NCI-H526 (cell line): ENCODE data around the gene RABGEF1.
A peak's percentile ranks its signal among the peaks of the same experiment; 100 is the strongest.
"Not testable (repeated sequence)": the region's sequence is repeated elsewhere in the genome, so short reads cannot be mapped to it uniquely, and the experiment has no call there.

ENCODE experiments used
- DNase-seq, 2 experiments: peaks; one replicate each; lab custom pipeline; 2025; lab: John Stamatoyannopoulos, UW

The RABGEF1 gene

GRCh38 chr7:66765322-66766025, 24.9 kb downstream of the RABGEF1 start:
- DNase-seq: not testable (repeated sequence)

- no peak for DNase-seq
Measured at GRCh38 chr7:66766041-66766440, 25.5 kb downstream of the RABGEF1 start.

GRCh38 chr7:66767486-66767885, 27.0 kb downstream of the RABGEF1 start:
- DNase-seq: not testable (repeated sequence)

GRCh38 chr7:66768865-66769832, 28.6 kb downstream of the RABGEF1 start:
- no peak for DNase-seq

GRCh38 chr7:66769833-66770512, 29.4 kb downstream of the RABGEF1 start:
- no peak for DNase-seq

- DNase-seq: no peak
Measured at GRCh38 chr7:66771795-66772194, 31.3 kb downstream of the RABGEF1 start.

- not testable (repeated sequence) for DNase-seq
Measured at GRCh38 chr7:66773744-66774143, 33.2 kb downstream of the RABGEF1 start.

- DNase-seq: not testable (repeated sequence)
Measured at GRCh38 chr7:66776383-66776782, 35.9 kb downstream of the RABGEF1 start.

- no peak for DNase-seq
Measured at GRCh38 chr7:66776800-66777442, 36.4 kb downstream of the RABGEF1 start.

GRCh38 chr7:66778201-66778600, 37.7 kb downstream of the RABGEF1 start:
- no peak for DNase-seq

GRCh38 chr7:66779669-66780409, 39.3 kb downstream of the RABGEF1 start:
- DNase-seq: no peak

GRCh38 chr7:66781408-66782090, 41.0 kb downstream of the RABGEF1 start:
- peak; percentile 93 to 94 for DNase-seq

GRCh38 chr7:66782875-66783274, 42.3 kb downstream of the RABGEF1 start:
- DNase-seq: not testable (repeated sequence)

- not testable (repeated sequence) for DNase-seq
Measured at GRCh38 chr7:66783887-66784595, 43.5 kb downstream of the RABGEF1 start.

GRCh38 chr7:66790196-66790595, 49.7 kb downstream of the RABGEF1 start:
- no peak for DNase-seq

GRCh38 chr7:66790725-66791124, 50.2 kb downstream of the RABGEF1 start:
- DNase-seq: no peak

- DNase-seq: no peak
Measured at GRCh38 chr7:66800591-66800990, 60.1 kb downstream of the RABGEF1 start.

GRCh38 chr7:66804001-66804400, 63.5 kb downstream of the RABGEF1 start:
- DNase-seq: peak in 1 of 2 experiments; percentile 26

GRCh38 chr7:66807736-66808135, 67.2 kb downstream of the RABGEF1 start:
- DNase-seq: no peak

- no peak for DNase-seq
Measured at GRCh38 chr7:66810716-66811115, 70.2 kb downstream of the RABGEF1 start.
